CD4-positive, alpha-beta T cell treated with Interleukin-2 at 100 ng/mL for 4 hours (primary cell): Measurements from ENCODE around the gene RELB.

ENCODE experiments used
- DNase-seq: peaks from one replicate; pipeline ENCODE4 v3.0.0-alpha.2; 2020; ENCODE audit warnings: low spot score

RELB gene

DNA sequence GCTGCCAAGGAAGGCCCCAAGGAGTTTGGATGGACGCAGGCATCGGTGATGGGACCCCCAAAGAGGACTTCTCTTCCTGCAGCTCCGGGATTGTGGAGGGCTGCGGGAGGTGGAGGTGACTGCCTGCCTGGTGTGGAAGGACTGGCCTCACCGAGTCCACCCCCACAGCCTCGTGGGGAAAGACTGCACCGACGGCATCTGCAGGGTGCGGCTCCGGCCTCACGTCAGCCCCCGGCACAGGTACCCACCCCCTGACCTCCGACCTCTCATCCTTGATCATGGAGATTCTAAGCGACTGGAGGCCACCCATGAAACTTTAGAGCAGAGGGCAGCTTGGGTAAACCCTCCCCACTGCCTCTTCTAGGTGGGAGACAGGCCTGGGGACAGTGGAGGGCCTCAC lies 20.7 kb downstream of the RELB start:
- DNase-seq, result no peak

DNA sequence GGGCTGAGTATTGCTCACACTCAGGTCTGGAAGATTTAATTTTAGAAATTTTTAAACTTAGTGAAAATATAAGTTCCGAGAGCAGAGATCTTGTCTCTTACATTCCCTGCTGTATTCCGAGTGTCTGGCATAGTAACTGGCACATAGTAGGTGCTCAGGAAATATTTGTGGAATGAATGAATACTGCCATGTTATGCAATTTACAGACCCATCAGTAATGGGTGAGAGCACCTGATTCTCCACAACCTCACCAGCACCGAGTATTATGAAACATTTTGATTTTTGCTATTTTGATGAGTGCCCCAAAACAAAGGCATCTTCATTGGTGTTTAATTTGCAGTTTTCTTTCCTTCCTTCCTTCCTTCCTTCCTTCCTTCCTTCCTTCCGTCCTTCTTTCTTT lies 21.8 kb downstream of the RELB start:
- no peak for DNase-seq

DNA sequence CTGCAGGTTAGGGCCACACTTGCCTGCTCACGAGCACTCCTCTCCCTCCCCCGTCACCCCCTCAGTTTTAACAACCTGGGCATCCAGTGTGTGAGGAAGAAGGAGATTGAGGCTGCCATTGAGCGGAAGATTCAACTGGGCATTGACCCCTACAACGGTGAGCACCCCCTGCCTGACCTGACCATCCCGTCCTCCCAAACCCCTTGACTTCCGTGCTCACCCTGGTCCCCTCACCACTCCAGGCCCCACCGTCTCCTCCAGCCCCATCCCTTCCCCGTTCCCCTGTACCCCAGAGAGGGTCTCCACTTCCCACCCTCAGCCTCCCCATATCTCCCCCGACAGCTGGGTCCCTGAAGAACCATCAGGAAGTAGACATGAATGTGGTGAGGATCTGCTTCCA lies 24.0 kb downstream of the RELB start:
- DNase-seq, result no peak

DNA sequence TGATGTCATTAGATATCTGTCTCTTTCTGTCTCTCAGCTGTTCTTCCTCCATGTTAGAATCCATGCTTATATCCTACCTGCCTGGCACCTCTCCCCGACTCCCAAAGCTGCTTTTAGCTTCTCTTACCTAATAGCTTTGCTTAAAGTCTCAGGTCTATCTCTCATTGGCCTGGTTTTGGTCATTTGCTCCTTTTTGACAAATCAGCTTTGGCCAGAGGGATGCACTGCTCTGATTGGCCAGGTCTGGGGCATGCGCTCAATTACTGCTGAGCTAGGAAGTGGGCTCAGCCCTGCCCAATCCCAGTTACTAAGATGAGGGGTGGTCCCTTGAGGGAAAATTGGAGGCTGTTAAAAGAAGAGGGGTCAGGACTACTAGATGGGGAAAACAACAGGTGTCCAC lies 26.1 kb downstream of the RELB start:
- DNase-seq, result no peak

DNA sequence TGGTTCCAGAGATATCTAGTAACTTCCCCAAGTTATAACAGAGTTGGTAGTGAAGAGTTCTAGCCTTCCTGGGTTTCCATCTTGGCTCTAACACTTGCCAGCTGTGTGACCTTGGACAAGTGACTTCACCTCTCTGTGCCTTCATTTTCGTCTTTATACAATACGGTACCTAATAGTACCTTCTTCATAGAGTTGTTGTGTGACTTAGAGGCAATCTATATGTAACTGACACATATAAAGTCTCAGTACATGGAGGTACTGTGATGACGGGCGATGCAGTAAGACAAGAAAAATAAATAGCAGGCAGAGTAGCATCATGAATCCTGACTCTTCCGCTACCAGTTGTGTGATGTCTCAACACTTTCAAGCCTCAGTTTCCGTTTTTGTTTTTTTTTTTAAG lies 29.6 kb downstream of the RELB start:
- DNase-seq, result no peak

DNA sequence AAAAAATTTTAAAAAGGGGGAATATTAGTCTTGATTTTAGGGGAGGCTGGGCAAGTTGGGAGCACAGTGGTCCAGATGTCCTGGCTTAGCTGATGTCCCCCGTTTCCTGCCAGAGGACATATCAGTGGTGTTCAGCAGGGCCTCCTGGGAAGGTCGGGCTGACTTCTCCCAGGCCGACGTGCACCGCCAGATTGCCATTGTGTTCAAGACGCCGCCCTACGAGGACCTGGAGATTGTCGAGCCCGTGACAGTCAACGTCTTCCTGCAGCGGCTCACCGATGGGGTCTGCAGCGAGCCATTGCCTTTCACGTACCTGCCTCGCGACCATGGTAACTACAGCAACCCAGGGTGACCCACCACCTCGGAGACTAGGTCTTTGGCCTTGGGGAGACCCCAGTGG lies 31.2 kb downstream of the RELB start:
- no peak for DNase-seq

DNA sequence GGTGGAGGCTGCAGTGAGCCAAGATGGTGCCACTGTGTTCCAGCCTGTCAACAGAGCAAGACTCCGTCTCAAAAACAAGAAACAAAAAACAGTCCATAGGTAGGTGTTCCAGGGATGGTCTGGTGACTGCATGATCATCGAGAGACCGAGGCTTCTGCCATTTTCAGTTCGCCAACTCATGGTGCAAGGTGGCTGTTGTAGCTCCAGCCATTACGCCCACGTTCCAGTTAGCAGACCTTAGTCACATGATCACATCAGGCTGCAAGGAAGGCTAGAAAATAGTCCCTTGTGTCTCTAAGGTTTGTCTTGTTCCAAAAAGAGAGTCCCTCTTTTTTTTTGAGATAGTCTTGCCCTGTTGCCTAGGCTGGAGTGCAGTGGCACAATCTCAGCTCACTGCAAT lies 34.5 kb downstream of the RELB start:
- no peak for DNase-seq

DNA sequence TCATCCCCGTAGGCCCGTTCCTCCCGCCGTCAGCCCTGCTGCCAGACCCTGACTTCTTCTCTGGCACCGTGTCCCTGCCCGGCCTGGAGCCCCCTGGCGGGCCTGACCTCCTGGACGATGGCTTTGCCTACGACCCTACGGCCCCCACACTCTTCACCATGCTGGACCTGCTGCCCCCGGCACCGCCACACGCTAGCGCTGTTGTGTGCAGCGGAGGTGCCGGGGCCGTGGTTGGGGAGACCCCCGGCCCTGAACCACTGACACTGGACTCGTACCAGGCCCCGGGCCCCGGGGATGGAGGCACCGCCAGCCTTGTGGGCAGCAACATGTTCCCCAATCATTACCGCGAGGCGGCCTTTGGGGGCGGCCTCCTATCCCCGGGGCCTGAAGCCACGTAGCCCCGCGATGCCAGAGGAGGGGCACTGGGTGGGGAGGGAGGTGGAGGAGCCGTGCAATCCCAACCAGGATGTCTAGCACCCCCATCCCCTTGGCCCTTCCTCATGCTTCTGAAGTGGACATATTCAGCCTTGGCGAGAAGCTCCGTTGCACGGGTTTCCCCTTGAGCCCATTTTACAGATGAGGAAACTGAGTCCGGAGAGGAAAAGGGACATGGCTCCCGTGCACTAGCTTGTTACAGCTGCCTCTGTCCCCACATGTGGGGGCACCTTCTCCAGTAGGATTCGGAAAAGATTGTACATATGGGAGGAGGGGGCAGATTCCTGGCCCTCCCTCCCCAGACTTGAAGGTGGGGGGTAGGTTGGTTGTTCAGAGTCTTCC lies 36.3 kb downstream of the RELB start:
- DNase-seq, result no peak

DNA sequence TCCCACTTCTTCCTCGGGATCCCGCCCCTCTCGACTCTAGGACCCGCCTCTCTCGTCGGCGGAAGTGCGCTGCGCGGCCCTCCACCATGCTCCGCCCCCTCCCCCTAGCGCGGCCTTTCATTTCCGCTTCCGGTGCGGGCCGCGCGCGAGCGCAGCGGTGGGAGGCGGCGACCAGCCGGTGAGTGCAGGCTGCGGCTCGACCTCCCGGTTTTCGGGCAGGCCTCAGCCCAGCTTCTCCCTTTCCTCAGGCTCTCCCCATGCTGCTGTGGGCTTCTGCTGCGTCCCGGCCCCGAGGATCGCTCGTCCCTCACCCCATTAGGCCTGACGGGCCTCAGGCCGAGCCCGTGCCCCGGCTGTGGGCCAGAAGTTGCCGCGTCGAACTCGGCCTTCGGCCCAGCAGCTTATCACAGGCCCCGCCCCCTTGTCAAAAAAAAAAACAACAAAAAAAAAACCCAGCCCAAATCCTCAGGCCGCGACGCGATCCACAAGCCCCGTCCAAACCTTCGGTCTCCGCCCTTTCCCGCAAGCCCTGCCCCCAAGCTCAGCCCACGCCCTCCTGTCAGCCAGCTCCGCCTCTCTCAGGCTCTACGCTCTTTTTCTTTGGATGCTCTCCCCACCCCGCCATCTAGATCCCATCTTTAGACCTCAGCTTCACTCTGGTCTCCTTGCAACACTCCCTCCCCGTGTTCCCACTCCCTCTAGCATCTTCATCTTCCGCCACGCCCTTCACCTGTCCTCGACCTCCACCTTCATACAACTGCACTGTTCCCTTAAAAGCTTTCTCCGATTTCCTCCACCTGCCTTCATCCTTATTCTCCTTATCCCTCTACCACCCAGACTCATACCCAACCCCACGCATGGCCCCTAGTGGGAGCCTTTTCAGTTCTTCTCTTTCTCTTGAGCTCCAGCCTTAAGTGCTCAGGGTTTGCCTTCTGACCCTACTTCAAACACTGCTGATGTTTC lies 37.9 kb downstream of the RELB start, which contains the start of gene CLASRP:
Gene CLASRP (plus strand): TSS at position 115 of the 963 bp plus-strand sequence. CDS start 1,168 bp downstream, outside the sequence.
- DNase-seq, result peak; percentile 86

DNA sequence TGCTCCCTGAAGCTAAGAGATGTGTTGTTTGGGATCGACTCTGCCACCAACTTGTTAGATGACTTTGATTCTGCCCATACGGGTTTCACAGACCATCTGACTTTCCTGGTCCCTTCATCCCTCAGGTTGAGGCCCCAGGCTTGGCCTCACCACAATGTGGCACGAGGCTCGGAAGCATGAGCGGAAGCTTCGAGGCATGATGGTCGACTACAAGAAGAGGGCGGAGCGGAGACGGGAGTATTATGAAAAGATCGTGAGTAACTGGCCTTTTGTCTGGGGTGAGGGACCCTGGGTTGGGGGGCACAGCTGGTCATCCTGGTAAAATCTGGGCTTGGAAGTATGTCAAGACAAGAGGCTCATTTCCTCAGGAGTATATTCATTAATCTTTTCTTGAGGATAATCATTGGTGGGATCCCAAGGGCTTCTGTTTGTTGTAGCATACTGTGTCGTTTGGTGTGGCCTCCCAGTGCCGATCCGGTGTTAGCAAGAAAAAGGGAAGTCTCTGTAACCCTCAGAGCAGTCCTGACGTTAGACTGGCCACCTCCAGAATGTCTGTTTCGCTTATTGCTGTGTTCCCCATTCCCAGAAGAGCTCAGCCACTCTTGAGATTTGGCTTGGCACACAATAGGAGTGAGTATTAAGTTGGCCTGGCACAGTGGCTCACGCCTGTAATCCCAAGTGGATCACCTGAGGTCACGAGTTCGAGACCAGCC lies 39.0 kb downstream of the RELB start:
- no peak for DNase-seq

DNA sequence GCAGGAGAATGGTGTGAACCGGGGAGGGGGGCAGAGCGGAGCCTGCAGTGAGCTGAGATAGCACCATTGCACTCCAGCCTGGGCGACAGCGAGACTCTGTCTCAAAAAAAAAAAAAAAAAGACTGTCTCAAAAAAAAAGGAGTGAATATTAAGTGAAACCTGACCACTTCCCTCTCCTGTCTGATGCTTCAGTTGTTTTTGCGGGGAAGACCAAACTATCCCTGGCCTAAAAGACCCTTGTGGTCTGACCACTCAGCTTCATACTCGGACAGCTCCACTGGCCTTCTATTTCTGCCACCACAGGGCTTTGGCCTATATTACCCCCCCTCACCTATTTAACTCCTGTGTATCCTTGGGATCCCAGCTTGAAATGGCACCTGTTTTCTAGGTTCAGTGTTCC lies 39.9 kb downstream of the RELB start:
- DNase-seq, result no peak

DNA sequence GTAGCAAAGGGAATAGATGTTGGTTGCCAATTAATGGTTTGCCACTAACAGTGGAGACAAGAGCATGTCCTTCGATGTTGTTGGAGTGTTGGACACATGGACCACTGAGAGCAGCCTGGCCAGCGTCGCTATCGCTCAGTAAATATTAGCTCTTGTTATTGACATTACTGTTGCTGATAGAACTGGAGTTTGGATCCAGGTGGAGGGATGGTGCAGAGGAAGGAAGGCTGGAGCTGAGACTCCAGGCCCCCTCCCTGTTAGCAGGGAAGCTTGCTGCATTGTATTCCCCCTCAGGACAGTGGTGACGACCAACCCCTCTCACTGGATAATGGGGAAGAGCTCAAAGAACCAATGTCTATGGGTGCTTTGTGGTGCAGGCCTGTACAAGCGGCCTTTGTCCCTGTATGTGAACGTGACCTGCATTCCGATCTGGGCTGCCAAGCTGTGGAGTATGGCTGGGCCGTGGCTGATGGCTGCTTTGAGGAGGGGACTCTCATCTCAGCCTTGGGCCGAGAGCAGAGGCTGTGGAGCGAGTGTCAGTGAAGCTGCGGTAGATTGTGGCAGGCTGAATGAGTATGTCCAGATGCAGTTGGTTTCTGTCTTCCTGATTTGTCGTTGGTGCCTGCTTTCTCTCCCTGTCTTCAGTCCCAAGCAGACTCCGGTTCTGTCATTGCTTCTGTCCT lies 44.5 kb downstream of the RELB start:
- no peak for DNase-seq

DNA sequence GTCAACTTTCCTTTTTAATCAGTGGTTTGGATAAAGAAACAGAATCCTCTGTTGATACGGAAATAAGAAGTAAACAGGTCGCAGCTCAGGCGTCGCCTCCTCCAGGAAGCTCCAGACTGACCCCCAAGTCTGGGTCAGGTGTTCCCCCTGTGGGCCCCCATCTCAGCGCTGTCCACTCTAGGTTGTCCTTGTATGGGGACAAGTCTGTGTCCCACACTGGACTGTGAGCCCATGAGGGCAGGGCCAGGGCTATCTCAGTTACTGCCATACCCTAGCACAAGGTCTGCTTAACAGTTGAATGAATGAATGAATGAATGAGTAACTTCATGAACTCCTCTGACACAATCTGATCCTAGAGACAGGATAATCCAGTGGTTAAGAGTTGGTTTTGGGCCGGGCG lies 45.1 kb downstream of the RELB start:
- no peak for DNase-seq

DNA sequence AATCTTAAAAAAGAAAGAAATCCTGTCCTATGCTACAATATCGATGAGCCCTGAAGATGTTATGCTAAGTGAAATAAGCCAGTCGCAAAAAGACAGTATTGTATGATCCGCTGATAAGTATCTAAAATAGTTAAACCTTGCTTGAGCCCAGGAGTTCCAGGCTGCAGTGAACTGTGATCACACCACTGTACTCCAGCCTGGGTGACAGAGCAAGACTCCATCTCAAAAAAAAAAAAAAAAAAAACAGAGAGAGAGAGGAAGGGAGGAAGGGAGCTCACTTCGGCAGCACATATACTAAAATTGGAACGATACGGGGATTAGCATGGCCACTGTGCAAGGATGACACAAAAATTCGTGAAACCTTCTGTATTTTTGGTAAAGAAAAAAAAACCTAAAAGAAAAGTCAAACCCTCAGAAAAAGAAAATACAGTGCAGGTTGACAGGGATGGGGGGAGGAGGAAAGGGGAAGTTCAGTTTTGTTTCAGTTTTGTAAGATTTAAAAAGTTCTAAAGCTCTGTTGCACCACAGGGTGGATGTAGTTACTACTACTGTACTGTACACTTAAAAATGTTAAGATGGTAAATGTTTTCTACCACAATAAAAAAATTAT lies 46.0 kb downstream of the RELB start:
- DNase-seq, result no peak

DNA sequence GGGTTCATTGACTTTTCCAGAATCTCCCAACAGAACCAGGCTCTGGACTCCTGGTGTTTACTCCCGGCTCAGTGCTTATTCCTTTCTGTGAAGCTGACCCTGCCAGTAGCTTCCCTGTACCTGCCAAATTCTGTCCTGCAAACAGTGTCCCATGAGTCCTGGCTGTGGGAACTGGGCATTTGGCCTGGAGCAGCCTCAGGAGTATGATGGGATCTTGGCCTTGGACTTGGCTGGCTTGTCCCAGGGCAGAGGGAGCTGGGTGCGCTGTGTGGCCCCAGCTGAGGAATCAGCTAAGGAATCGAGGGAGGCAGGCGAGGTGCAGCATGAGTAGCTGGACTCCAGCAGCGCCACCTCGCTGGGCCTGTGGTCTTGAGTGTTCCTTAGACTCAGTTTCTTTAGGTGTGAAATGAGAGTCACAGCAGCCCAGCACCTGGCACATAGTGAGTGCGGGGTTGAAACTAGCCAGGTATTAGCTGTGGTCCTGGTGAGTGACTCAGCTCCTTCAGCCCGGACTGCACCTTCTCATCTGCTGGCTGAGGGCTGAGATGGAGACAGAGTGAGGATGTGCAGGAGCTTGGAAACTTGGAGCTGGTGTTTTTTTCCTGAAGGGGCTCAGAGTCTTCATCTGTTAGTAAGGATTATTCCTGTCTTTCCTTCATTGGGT lies 47.9 kb downstream of the RELB start:
- DNase-seq, result no peak

DNA sequence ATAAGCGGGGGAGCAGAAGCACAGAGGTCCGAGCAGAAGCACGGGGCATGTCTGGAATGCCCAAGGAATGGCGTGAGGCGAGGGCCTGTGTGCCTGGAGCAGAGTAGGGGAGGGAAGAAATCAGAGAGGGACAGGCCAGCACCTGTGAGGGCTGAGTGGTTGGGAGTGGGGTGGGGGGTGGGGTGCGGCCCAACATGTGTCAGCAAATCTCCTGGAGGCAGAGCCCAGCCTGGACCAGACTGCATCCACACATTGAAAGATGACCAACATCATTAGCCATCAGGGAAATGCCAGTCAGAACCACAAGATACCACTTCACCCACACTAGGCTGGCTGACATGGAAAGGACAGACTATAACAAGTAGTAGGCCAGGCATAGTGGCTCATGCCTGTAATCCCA lies 48.8 kb downstream of the RELB start:
- no peak for DNase-seq

DNA sequence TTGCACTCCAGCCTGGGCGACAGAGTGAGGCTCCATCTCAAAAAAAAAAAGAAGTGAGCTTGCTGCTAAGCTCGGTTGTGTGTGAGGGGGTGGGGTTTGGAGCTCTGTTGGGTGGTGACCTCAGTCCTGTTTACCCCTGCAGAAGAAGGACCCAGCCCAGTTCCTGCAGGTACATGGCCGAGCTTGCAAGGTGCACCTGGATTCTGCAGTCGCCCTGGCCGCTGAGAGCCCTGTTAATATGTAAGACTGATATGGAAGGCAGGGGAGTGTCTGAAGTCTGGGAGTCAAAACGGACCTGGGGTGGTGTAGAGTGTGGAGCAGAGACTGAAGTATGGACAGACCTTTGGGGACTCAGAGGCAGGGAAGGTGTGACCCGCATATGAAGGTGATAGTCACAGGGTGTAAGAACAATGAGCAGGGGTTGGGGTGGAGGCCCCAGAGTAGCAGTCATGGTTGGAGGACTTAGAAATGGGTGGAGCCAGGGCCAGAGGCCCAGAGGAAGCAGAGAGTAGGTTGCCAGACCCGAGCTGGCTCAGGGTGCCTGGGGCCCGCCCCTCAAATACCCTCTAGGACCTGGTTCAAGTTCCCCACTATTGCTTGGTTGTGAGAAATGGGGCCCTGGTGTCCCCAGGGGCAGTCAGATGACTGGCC lies 50.8 kb downstream of the RELB start:
- no peak for DNase-seq

DNA sequence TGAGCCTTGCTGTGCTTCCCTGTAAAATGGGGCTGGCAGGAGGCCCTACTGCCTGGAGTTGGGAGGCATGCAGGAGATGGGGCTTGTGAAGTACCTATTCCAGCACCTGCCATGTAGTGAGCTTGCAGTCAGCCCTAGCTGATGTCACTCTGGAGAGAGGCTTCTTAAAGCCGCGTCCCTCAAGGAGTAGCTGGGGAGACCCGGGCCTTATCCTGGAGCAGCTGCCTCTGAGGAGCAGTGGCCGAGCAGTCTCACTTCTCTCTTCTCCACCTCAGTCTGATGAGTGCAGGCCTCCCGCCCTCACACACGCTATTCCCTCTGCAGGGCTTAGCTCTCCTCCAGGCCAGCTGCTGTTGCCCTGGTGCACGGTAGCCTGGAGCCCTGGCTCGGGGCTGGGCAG lies 55.6 kb downstream of the RELB start:
- no peak for DNase-seq

DNA sequence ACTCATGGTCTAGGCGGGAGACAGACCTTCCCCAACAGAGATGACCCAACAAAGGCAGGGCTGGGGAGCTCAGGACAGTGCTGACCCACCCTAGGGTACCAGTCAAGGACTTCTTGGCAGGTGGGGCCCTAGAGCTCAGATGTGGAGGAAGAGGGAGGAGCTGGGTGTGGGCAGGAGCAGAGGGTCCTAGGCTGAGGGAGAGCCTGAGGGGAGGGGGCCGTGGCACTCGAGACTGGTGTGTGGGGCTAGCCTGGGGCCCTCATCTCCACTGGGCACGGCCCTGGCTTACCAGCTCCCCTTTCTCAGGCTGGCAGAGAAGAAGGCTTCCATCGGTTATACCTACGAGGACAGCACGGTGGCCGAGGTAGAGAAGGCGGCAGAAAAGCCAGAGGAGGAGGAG lies 56.2 kb downstream of the RELB start:
- DNase-seq, result no peak

DNA sequence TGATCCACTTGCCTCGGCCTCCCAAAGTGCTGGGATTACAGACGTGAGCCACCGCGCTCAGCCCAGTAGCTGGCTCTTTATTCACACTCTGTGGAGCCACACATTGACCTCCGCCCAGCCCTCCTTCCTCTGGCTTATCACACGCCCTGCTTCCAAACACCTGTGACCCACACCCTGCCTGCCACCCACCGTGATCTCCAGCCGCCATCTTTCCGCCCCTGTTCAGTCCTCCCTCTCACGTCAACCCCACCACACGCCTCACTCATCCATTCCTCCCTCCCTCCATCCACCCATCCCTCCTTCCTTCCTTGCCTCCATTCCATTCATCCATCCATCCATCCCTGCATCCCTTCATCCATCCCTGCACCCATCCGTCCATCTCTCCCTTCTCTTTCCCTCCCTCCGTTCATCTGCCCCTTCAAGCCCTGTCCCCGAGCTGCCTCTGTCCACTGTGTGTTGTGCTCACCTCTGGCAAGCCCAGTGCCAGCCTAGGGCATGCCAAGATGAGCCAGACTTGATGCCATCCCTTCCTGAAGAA lies 57.4 kb downstream of the RELB start:
- DNase-seq, result no peak
